Measurements from ENCODE around the gene RPGRIP1L.

DNA sequence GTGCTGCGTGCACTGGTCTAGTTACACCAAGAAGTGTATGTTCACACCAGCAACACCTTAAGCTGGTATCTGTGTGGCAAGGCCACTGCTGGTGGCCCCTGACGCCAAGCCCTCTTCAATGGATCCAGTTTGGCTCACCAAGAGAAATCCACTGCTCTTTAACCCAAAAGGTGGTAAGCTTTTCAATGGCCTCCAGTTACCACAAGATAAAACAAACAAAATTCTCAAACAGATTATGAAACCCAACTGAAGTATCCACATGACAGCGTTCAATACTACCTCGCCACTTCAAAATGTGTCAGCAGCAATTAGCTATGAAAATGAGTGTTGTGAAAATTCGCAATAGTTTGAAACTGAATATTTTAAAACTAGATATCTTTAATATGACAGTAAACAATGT, 104.1 kb downstream of the RPGRIP1L start:
- TF ChIP-seq, protein P1, sequence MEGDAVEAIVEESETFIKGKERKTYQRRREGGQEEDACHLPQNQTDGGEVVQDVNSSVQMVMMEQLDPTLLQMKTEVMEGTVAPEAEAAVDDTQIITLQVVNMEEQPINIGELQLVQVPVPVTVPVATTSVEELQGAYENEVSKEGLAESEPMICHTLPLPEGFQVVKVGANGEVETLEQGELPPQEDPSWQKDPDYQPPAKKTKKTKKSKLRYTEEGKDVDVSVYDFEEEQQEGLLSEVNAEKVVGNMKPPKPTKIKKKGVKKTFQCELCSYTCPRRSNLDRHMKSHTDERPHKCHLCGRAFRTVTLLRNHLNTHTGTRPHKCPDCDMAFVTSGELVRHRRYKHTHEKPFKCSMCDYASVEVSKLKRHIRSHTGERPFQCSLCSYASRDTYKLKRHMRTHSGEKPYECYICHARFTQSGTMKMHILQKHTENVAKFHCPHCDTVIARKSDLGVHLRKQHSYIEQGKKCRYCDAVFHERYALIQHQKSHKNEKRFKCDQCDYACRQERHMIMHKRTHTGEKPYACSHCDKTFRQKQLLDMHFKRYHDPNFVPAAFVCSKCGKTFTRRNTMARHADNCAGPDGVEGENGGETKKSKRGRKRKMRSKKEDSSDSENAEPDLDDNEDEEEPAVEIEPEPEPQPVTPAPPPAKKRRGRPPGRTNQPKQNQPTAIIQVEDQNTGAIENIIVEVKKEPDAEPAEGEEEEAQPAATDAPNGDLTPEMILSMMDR (conservative IDR thresholded peaks at IDR 0.05; ENCODE audit: low read depth, low read length) = no peak
- TF ChIP-seq EZH2 (IDR thresholded peaks at IDR 0.05; ENCODE audit: borderline replicate concordance, low read depth, low read length, poor library complexity, severe bottlenecking) = no peak

Measured in A673 (cell line).